A673 (cell line): Measurements from ENCODE around the gene RTRAF. TPM values are rescaled to one million over a fixed set of nuclear protein-coding genes. Genes with fewer than 3 reads are reported as not detected.

Source experiments
- BruUV-seq: library from RNA; stranded (reverse); fragments of 400-500 nt; replicated peaks from 2 replicates; lab custom pipeline; 2021; lab: Mats Ljungman, UMichigan
- CTCF ChIA-PET: fragments of 300-600 bp; sonication (Branson Sonifier 250); formaldehyde crosslinking; loops from one replicate; lab custom pipeline; 2022; ENCODE audit warnings: antibody characterized with exemption; lab: Charles Lee
- POLR2A ChIA-PET: fragments of 300-600 bp; sonication (Branson Sonifier 250); formaldehyde crosslinking; loops from one replicate; lab custom pipeline; 2022; ENCODE audit warnings: antibody characterized with exemption; ENCODE audit not compliant: low non-redundant PET; lab: Charles Lee
- DNase-seq: peaks from one replicate; pipeline ENCODE4 v3.0.0-alpha.2; 2015; ENCODE audit warnings: low spot score
- H3K27ac ChIP-seq: fragments of 200-600 bp; sonication (generic); 2 replicates; pipeline ENCODE4 v1.5.1; 2016; ENCODE audit warnings: mixed run types, low read depth, mild to moderate bottlenecking, mixed read lengths, antibody characterized with exemption, low read length; ENCODE audit not compliant: poor library complexity, severe bottlenecking
- H3K27me3 ChIP-seq: fragments of 200-600 bp; sonication (generic); replicated peaks from 2 replicates; pipeline ENCODE4 v1.6.1; 2017; ENCODE audit warnings: mixed run types, low read depth, mild to moderate bottlenecking, mixed read lengths, antibody characterized with exemption, low read length; ENCODE audit not compliant: insufficient read depth, poor library complexity
- H3K36me3 ChIP-seq: fragments of 200-600 bp; sonication (generic); 2 replicates; pipeline ENCODE4 v1.6.1; 2016; ENCODE audit warnings: mixed run types, mild to moderate bottlenecking, mixed read lengths, antibody characterized with exemption, low read length; ENCODE audit not compliant: insufficient read depth, poor library complexity, severe bottlenecking
- H3K4me1 ChIP-seq: fragments of 200-600 bp; sonication (generic); 2 replicates; pipeline ENCODE4 v1.6.1; 2017; ENCODE audit warnings: mixed run types, mild to moderate bottlenecking, mixed read lengths, antibody characterized with exemption, low read length; ENCODE audit not compliant: insufficient read depth, poor library complexity, severe bottlenecking
- H3K4me3 ChIP-seq: fragments of 200-600 bp; sonication (generic); 2 replicates; pipeline ENCODE4 v1.5.1; 2016; ENCODE audit warnings: low read depth, mixed run types, mild to moderate bottlenecking, mixed read lengths, low read length; ENCODE audit not compliant: poor library complexity, severe bottlenecking
- H3K9me3 ChIP-seq: fragments of 200-600 bp; sonication (generic); 2 replicates; pipeline ENCODE4 v1.6.1; 2016; ENCODE audit warnings: mixed run types, low read depth, mild to moderate bottlenecking, mixed read lengths, antibody characterized with exemption, low read length; ENCODE audit not compliant: poor library complexity, severe bottlenecking
- EZH2 ChIP-seq: fragments of 200-600 bp; sonication (generic); IDR thresholded peaks from 2 replicates; pipeline ENCODE4 v1.6.1; 2017; ENCODE audit warnings: borderline replicate concordance, low read depth, mild to moderate bottlenecking, mixed read lengths, antibody characterized with exemption, low read length; ENCODE audit not compliant: poor library complexity, severe bottlenecking
- intact Hi-C: fragments of 100-400 bp; cut with micrococcal nuclease; formaldehyde crosslinking; loops from one replicate; pipeline ENCODE4 v1.10.0; 2022; ENCODE audit not compliant: unreplicated experiment
- total RNA-seq: library from RNA; stranded (reverse); gene quantifications from 2 replicates; pipeline ENCODE4 v1.2.3, GENCODE V29; 2021
- TF ChIP-seq, protein P1 (sequence below): fragments of 300-800, 200-600 bp; sonication (generic); conservative IDR thresholded peaks from 2 replicates; pipeline ENCODE4 v1.5.1; 2017; ENCODE audit warnings: low read depth, mild to moderate bottlenecking, antibody characterized with exemption, low read length, moderate library complexity, mixed read lengths

The RTRAF gene
- total RNA-seq, 1 experiment from 2014 or later, result 267 TPM

DNA sequence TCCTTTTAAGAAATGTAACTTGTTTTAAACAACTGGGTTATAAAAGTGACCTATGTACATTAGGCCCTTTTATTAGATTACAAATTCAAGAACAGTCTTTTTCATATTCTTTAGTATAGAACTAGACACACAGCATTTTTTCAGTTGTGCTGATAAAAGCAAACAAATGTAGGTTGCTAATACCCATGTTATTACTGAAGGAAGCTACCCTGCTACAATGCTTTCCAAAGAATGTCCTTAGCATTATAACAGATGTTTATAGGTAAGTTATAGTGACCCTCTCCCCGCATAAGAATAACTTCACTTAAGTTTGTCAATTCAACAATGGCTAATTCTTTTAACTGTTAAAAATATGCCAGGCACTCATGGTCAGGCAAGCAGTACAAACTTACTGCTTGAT lies 17.9 kb downstream of the RTRAF start:
- H3K27ac ChIP-seq, result no peak overlapping the region
- no peak for TF ChIP-seq EZH2
- TF ChIP-seq, protein P1, sequence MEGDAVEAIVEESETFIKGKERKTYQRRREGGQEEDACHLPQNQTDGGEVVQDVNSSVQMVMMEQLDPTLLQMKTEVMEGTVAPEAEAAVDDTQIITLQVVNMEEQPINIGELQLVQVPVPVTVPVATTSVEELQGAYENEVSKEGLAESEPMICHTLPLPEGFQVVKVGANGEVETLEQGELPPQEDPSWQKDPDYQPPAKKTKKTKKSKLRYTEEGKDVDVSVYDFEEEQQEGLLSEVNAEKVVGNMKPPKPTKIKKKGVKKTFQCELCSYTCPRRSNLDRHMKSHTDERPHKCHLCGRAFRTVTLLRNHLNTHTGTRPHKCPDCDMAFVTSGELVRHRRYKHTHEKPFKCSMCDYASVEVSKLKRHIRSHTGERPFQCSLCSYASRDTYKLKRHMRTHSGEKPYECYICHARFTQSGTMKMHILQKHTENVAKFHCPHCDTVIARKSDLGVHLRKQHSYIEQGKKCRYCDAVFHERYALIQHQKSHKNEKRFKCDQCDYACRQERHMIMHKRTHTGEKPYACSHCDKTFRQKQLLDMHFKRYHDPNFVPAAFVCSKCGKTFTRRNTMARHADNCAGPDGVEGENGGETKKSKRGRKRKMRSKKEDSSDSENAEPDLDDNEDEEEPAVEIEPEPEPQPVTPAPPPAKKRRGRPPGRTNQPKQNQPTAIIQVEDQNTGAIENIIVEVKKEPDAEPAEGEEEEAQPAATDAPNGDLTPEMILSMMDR, result no peak
- ChIA-PET CTCF (no interaction called here), POLR2A (interaction anchor here (0.7 kb wide), 1 partner anchor 1184 kb away, joined by 3 read pairs; no protein-coding TSS in a partner anchor)
- no peaks in the 10 kb centered on the region for H3K4me1 ChIP-seq
- H3K4me3 ChIP-seq, result no peak overlapping the region
- peaks cover 100% of the 10 kb centered on the region for H3K36me3 ChIP-seq
- no peak for DNase-seq
- BruUV-seq, result no TSS peak
- H3K9me3 ChIP-seq, result no peaks in the 10 kb centered on the region
- H3K27me3 ChIP-seq, result no peaks in the 10 kb centered on the region
- intact Hi-C loops, result loop anchor here (10.0 kb wide), 1 partner anchor 468 kb away; no protein-coding TSS in a partner anchor

DNA sequence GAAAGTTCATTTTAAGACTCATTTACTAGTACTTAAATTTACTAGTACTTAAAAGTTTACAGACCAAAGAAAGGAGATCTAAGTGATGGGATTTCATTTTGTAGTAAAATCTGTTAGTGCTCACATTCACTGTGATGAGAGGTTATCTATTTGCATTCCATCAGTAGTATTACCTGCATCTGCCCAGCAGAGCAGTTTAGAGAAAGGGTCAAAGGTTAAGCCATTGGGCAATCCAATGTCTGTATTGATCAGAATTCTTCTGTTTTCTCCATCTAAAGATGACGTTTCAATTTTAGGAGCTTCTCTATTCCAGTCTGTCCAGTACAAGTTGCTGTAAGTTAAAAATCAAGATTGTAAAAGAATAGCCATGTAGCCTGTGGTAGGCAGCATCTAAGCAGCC lies 18.3 kb downstream of the RTRAF start:
- no peak for DNase-seq
- H3K27ac ChIP-seq, result no peak overlapping the region
- H3K4me3 ChIP-seq, result no peak overlapping the region
- no peaks in the 10 kb centered on the region for H3K9me3 ChIP-seq
- no TSS peak for BruUV-seq
- H3K27me3 ChIP-seq, result no peaks in the 10 kb centered on the region
- H3K36me3 ChIP-seq, result peaks cover 95% of the 10 kb centered on the region
- intact Hi-C loops, result loop anchor here (10.0 kb wide), 1 partner anchor 467 kb away; no protein-coding TSS in a partner anchor
- no peak for TF ChIP-seq EZH2
- TF ChIP-seq, protein P1, result no peak
- peaks cover 1% of the 10 kb centered on the region for H3K4me1 ChIP-seq
- ChIA-PET CTCF (no interaction called here), POLR2A (interaction anchor here (0.7 kb wide), 1 partner anchor 1184 kb away, joined by 3 read pairs; no protein-coding TSS in a partner anchor)

DNA sequence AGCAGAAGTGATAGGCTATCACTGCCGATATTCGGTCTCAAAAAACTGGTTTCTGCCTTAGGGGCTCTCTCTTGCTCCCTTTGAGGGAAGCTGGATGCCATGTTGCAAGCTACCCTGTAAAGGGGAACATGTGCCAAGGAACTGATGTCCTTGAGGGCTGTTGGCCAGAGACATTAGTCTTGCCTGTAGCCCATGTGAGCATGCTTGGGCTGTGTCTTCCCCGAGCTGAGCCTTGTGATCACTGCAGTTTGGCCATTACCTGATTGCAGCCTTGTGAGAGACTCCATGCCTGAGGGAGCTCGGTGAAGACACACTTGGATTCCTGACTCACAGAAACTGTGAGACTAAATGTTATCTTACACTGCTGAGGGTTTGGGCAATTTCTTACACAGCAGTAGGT lies 18.8 kb downstream of the RTRAF start:
- no peak overlapping the region for H3K4me3 ChIP-seq
- no peaks in the 10 kb centered on the region for H3K27me3 ChIP-seq
- TF ChIP-seq EZH2, result no peak
- TF ChIP-seq, protein P1, result no peak
- intact Hi-C loops, result loop anchor here (10.0 kb wide), 1 partner anchor 467 kb away; no protein-coding TSS in a partner anchor
- CTCF ChIA-PET, result no interaction called here
- peaks cover 5% of the 10 kb centered on the region for H3K4me1 ChIP-seq
- no peaks in the 10 kb centered on the region for H3K9me3 ChIP-seq
- H3K36me3 ChIP-seq, result peaks cover 90% of the 10 kb centered on the region
- no peak for DNase-seq
- no TSS peak for BruUV-seq
- H3K27ac ChIP-seq, result no peak overlapping the region
- POLR2A ChIA-PET, result interaction anchor here (0.7 kb wide), 1 partner anchor 1185 kb away, joined by 3 read pairs; no protein-coding TSS in a partner anchor
